K562 (cell line): ENCODE data around the gene DNASE2. TPM values are rescaled to one million over a fixed set of nuclear protein-coding genes. Genes with fewer than 3 reads are reported as not detected.

Experiments used
- C11orf30 ChIP-seq: fragments of 450-650 bp; IDR thresholded peaks from 2 replicates; pipeline ENCODE4 v1.6.1; 2016; ENCODE audit warnings: low read depth, mild to moderate bottlenecking
- CCNT2 ChIP-seq: IDR thresholded peaks from 2 replicates; pipeline ENCODE4 v1.6.1; 2011; ENCODE audit warnings: borderline replicate concordance, low read depth, mild to moderate bottlenecking, moderate library complexity, mixed read lengths, low read length; ENCODE audit not compliant: insufficient read length; ENCODE audit errors: extremely low read depth
- EP300 ChIP-seq: IDR thresholded peaks from 2 replicates; pipeline ENCODE4 v1.6.1; 2012; ENCODE audit warnings: low read length, improper control_type of control experiment
- ETS1 ChIP-seq: conservative IDR thresholded peaks from 2 replicates; pipeline ENCODE4 v1.6.1; 2011; ENCODE audit warnings: low read depth, mild to moderate bottlenecking, low read length; ENCODE audit not compliant: control insufficient read depth
- ETV5 ChIP-seq: sonication (generic); formaldehyde crosslinking; IDR thresholded peaks from 2 replicates; pipeline ENCODE4 v1.4.0; 2020; ENCODE audit warnings: low read depth, mild to moderate bottlenecking, missing genetic modification reagents
- HMBOX1 ChIP-seq: sonication (generic); IDR thresholded peaks from 2 replicates; pipeline ENCODE4 v1.6.1; 2016
- HNRNPLL ChIP-seq: fragments of 200-400 bp; formaldehyde crosslinking; IDR thresholded peaks from 2 replicates; pipeline ENCODE4 v1.6.1; 2017; ENCODE audit warnings: low read length, low read depth, mild to moderate bottlenecking; ENCODE audit not compliant: poor library complexity, severe bottlenecking
- ILK ChIP-seq: fragments of 450-650 bp; IDR thresholded peaks from 2 replicates; pipeline ENCODE4 v1.6.1; 2016; ENCODE audit warnings: missing genetic modification characterization, low read depth, mild to moderate bottlenecking, missing compliant biosample characterization, moderate library complexity, borderline replicate concordance
- MTF1 ChIP-seq: fragments of 250-450 bp; sonication (Bioruptor Pico); IDR thresholded peaks from 2 replicates; pipeline ENCODE4 v1.9.0; 2021; ENCODE audit warnings: moderate library complexity, mild to moderate bottlenecking, inconsistent platforms, borderline replicate concordance
- NCOA2 ChIP-seq, 2 experiments: fragments of 450-650 bp; IDR thresholded peaks; 2 replicates each; pipeline ENCODE4 v1.6.1; 2018; ENCODE audit warnings: mild to moderate bottlenecking in 2 of 2, moderate library complexity in 1 of 2; ENCODE audit not compliant: partially characterized antibody in 2 of 2
- NONO ChIP-seq, 2 experiments: fragments of 200-400 bp in 1 of 2; fragments of 450-650 bp in 1 of 2; formaldehyde crosslinking in 1 of 2; IDR thresholded peaks; 2 replicates each; pipeline ENCODE4 v1.6.1; 2017; ENCODE audit warnings: low read depth in 2 of 2, mild to moderate bottlenecking in 2 of 2, moderate library complexity in 2 of 2, low read length in 1 of 2
- PCBP2 ChIP-seq: fragments of 200-400 bp; formaldehyde crosslinking; IDR thresholded peaks from 2 replicates; pipeline ENCODE4 v1.6.1; 2018; ENCODE audit warnings: low read length, low read depth, mild to moderate bottlenecking, moderate library complexity; ENCODE audit not compliant: poor library complexity, severe bottlenecking
- RHOXF2B ChIP-seq: fragments of 250-450 bp; sonication (Bioruptor Pico); conservative IDR thresholded peaks from 2 replicates; pipeline ENCODE4 v1.5.1; 2021
- TRIM25 ChIP-seq: fragments of 450-650 bp; IDR thresholded peaks from 2 replicates; pipeline ENCODE4 v1.7.0; 2016; ENCODE audit warnings: borderline replicate concordance
- TSC22D4 ChIP-seq: fragments of 450-650 bp; IDR thresholded peaks from 2 replicates; pipeline ENCODE4 v1.6.1; 2016; ENCODE audit warnings: missing genetic modification characterization, missing biosample characterization, control low read depth
- ZKSCAN3 ChIP-seq: fragments of 250-450 bp; sonication (Bioruptor Pico); IDR thresholded peaks from 2 replicates; pipeline ENCODE4 v1.4.0; 2020
- ZNF445 ChIP-seq: fragments of 250-450 bp; sonication (Bioruptor Pico); IDR thresholded peaks from 2 replicates; pipeline ENCODE4 v1.4.0; 2020; ENCODE audit warnings: low read depth, mild to moderate bottlenecking, moderate library complexity
- ZNF518B ChIP-seq: fragments of 250-450 bp; sonication (Bioruptor Pico); IDR thresholded peaks from 2 replicates; pipeline ENCODE4 v1.5.0; 2021; ENCODE audit warnings: mild to moderate bottlenecking, moderate library complexity
- ZNF695 ChIP-seq: fragments of 450-650 bp; formaldehyde crosslinking; IDR thresholded peaks from 2 replicates; pipeline ENCODE4 v1.4.0; 2020; ENCODE audit warnings: mild to moderate bottlenecking, moderate library complexity
- polyA plus RNA-seq, 8 experiments: library from polyadenylated mRNA; depleted of rRNA in 4 of 8; stranded (reverse) in 5 of 8; unstranded in 3 of 8; fragments of >200 nt; fragmentation: Nextera tagmentation in 2 of 8; fragmentation: Illumina TruSeq in 1 of 8; extraction: Ambion mirVana in 2 of 8; extraction: Trizol in 1 of 8; gene quantifications; 2 replicates each; pipeline versions ENCODE4 v1.2.1 to v1.2.3, GENCODE V29; 2011 to 2014; ENCODE audit warnings: inconsistent platforms in 1 of 8, missing spikeins in 1 of 8
- total RNA-seq, 7 experiments: library from RNA; depleted of rRNA in 6 of 7; stranded (reverse); fragments of >200 nt in 6 of 7; fragmentation: Illumina TruSeq in 2 of 7; extraction: Trizol in 2 of 7; gene quantifications; 2 replicates each; pipeline versions ENCODE4 v1.2.1 to v1.2.3, GENCODE V29; 2011 to 2021; ENCODE audit warnings: low replicate concordance in 1 of 7

The DNASE2 gene
- total and polyA plus RNA-seq, 9 of the 15 experiments (the other 6 are each of a cell fraction or from before 2014, with no cell fraction given), result 4.4 to 27.0 (median 20.2) TPM

- TF ChIP-seq ETS1, result 0 out of 2 replicates have a peak, but pooled peaks have one; percentile 46
- no peak for TF ChIP-seq CCNT2
- TF ChIP-seq ZNF445 (CRISPR knock-in tag), result no peak
- no peak for TF ChIP-seq ZNF518B
- no peak for TF ChIP-seq ZNF695 (CRISPR knock-in tag)
- no peak for TF ChIP-seq HMBOX1
- no peak; the same call in 1 of the 2 replicates for TF ChIP-seq C11orf30
- TF ChIP-seq ILK (tag), result no peak
- peak; percentile 15 for TF ChIP-seq HNRNPLL
- no peak for TF ChIP-seq TSC22D4
- no peak for TF ChIP-seq MTF1 (CRISPR knock-in tag)
- TF ChIP-seq TRIM25, result no peak
- no peak for TF ChIP-seq RHOXF2B (CRISPR knock-in tag)
- no peak for TF ChIP-seq ETV5
- no peak for TF ChIP-seq ZKSCAN3 (CRISPR knock-in tag)
- no peak for TF ChIP-seq PCBP2
- TF ChIP-seq NCOA2 (IDR thresholded peaks at IDR 0.05; ENCODE audit: partially characterized antibody in 2 of 2), result no peak
- TF ChIP-seq EP300, result no peak
- TF ChIP-seq NONO (IDR thresholded peaks at IDR 0.05; ENCODE audit: low read depth in 2 of 2, low read length in 1 of 2), result no peak
Measured at GRCh38 chr19:12840091-12841079, 40.9 kb downstream of the DNASE2 start (continued).
